ENCODE measurements around the gene KIF13A.
"Not testable (repeated sequence)": the region's sequence is repeated elsewhere in the genome, so short reads cannot be mapped to it uniquely, and the experiment has no call there.

KIF13A gene

DNA sequence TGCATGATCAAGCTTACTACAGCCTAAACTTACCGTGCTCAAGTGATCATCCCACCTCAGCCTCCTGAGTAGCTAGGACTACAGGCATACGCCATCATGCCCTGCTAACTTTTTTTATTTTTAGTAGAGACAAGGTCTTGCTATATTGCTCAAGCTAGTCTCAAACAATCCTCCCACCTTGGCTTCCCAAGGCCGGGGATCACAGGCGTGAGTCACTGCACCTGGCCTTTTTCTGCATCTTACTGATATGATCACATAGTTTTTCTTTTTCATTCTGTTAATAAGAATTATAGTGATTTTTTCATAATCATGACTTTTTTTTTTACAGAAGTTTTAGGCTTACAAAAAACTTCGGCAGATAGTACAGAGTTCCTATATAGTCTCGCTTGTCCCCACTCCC, 93.2 kb downstream of the KIF13A start:
- TF ChIP-seq, protein P1, sequence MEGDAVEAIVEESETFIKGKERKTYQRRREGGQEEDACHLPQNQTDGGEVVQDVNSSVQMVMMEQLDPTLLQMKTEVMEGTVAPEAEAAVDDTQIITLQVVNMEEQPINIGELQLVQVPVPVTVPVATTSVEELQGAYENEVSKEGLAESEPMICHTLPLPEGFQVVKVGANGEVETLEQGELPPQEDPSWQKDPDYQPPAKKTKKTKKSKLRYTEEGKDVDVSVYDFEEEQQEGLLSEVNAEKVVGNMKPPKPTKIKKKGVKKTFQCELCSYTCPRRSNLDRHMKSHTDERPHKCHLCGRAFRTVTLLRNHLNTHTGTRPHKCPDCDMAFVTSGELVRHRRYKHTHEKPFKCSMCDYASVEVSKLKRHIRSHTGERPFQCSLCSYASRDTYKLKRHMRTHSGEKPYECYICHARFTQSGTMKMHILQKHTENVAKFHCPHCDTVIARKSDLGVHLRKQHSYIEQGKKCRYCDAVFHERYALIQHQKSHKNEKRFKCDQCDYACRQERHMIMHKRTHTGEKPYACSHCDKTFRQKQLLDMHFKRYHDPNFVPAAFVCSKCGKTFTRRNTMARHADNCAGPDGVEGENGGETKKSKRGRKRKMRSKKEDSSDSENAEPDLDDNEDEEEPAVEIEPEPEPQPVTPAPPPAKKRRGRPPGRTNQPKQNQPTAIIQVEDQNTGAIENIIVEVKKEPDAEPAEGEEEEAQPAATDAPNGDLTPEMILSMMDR (IDR thresholded peaks at IDR 0.05) = no peak
- no peak for TF ChIP-seq ZFX (IDR thresholded peaks at IDR 0.05; ENCODE audit: borderline replicate concordance)
- no peak overlapping the region for H3K27ac ChIP-seq

DNA sequence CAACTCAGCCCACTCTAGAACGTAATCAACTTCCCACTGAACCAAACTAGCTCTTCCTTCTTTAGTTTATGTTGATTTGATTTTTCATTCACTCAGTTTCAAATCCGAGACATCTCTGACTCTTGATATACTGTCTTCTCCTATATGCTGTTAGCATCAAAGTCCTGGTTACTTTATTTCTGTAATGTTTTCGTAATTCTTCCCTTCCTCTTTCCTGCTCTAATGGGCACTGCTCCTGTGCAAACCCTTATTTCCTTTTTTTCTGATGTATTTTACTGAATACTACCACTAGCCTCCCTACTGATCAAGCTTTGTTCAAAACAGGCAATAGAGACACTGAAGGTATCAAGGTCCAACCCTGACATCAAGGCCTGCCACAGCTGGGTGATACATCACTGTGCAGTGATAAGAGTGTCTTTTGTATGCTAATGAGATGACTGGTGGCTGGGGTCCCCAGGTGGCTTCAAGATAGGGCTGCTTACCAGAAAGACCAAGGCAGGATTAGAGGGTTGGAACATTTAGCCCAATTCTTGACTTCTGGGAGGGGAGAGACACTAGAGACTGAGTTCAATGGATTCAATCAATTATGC, 95.2 kb downstream of the KIF13A start:
- no peak overlapping the region for H3K27ac ChIP-seq
- TF ChIP-seq ZFX (IDR thresholded peaks at IDR 0.05; ENCODE audit: borderline replicate concordance) = no peak
- TF ChIP-seq, protein P1 (IDR thresholded peaks at IDR 0.05) = no peak

DNA sequence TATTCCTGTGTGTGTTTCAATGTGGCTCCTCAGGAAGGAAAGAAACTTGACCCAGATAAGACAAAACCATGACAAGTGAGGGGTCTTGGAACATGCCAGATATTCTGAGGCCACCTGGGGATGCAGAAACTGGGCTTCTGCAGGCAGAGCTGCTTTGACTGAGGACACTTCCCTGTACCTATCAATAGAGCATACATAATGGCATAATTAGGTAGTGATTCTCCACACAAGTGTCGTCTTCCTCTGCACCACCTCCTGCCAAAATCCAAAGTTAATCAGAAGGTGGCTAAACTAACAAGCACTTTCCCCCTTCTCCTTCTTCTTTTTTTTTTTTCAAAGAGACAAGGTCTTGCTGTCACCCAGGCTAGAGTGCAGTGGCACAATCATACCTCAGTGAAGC, 97.1 kb downstream of the KIF13A start:
- no peak overlapping the region for H3K27ac ChIP-seq
- no peak for TF ChIP-seq ZFX (IDR thresholded peaks at IDR 0.05; ENCODE audit: borderline replicate concordance)
- TF ChIP-seq, protein P1 (IDR thresholded peaks at IDR 0.05) = no peak

DNA sequence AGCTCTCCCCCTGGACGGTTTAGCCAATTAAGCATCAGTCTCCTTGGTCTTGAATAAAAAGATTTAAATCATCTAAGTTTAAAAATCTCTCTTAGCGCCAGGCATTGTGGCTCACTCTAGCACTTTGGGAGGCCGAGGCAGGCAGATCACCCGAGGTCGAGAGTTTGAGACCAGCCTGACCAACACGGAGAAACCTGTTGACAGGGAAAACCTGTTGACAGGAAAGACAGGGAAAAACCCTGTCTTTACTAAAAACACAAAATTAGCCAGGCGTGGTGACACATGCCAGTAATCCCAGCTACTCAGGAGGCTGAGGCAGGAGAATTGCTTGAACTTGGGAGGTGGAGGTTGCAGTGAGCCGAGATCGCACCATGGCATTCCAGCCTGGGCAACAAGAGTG, 97.7 kb downstream of the KIF13A start:
- not testable (repeated sequence) for H3K27ac ChIP-seq

DNA sequence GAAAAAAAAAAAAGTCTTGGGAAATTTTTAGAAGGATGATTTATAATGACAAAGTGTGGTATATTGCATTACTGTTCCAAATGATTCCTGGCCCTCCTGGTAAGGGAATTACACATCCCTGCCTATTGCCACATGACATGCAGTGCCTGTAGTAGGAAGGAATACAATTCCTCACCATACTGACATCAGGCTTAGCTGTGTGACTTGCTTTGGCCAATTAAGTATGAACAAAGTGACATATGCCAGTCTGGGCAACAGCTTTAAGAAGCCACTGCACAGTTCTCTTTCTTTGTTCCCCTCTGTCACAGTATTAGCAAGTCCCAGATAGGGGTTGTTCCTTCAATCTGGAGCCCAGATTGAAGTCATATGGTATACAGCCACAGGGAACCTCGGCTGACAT, 100.5 kb downstream of the KIF13A start:
- TF ChIP-seq, protein P1 (IDR thresholded peaks at IDR 0.05) = no peak
- no peak for TF ChIP-seq ZFX (IDR thresholded peaks at IDR 0.05; ENCODE audit: borderline replicate concordance)
- no peak overlapping the region for H3K27ac ChIP-seq

DNA sequence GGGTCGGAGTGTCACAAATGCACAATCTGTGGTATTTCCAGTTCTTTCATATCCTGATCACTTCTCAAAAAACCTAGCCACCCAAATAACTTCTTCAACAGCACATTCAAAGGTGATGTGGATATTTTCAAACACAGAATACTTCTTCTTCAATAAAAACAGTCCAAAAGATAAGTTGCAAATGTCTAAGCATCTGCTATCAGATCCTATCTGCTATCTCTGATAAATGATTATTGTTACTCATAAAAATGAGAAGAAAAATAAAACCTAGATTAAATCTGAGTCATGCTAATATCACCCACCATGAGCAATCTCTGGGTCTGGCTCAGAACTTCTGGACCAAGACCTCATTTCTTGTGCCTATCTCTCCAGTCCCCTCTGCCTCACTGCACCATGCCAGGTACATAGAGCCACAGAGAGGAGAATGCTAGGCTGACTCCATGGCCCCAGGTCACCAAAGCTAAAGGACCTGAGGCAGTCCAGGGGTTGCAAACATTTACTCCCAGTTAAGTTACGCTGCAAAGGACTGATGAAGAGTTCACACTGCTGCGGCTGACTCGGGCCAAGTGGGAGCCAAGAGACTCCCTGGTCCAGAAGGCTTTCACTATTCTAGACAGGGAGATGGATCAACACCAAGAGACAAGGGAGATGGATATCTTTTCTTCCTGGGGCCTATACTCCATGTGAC, 101.4 kb downstream of the KIF13A start:
- H3K27ac ChIP-seq = no peak overlapping the region
- TF ChIP-seq ZFX (IDR thresholded peaks at IDR 0.05; ENCODE audit: borderline replicate concordance) = no peak
- TF ChIP-seq, protein P1 (IDR thresholded peaks at IDR 0.05) = no peak

DNA sequence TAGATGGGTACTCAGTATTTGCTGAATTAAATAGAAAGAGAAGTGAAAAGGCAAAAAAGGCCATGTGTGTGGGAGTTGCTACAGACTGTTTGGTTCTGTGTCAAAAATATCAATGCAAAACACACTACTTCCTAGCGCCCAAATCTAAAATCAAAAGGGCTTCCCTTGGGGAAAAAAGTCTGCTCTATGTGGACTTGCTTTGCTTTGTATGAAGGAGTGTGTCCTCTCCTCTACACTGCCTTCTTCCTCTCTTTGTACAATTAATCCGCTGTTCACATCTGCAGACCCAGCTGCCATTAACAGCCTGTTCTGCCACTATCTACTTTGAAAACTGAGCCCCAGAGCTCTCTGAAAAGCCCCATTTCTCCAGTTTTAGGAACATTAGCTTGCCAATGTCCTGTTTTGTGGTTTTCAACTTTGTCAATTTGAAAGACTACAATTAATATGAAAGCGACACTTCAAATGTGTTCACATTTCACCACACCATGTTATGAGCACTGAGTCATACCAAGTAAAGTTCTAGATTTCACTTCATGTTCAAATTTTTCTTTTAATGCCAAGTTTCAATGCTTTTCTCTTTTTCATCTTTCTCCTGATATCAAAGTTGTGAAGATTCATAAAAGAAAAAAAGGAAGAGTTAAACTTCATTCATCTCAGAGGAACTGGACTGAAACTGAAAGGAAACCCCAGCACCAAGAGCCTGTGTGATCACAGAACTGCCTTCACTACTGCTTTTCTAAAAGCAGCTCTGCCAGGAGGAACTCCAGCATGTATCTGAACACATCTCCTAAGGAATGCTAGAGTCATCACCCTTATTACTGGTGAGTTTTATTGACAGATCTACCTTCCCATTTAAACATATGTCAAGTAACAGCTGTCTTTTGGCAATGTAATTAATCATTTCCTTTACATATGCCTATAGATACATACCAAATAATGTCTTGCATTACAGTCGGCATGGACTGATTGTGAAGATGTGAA, 102.6 kb downstream of the KIF13A start:
- TF ChIP-seq, protein P1 (IDR thresholded peaks at IDR 0.05) = no peak
- TF ChIP-seq ZFX (IDR thresholded peaks at IDR 0.05; ENCODE audit: borderline replicate concordance) = no peak
- no peak overlapping the region for H3K27ac ChIP-seq

Data from 22Rv1 (cell line).